HG02840 (cell line): ENCODE results near the gene FRMD4A.
"Not testable (repeated sequence)": the region's sequence is repeated elsewhere in the genome, so short reads cannot be mapped to it uniquely, and the experiment has no call there.

Experiments used
- ATAC-seq: cut with Tn5 transposase; IDR thresholded peaks from one replicate; pipeline ENCODE4 v1.9.1; 2021; ENCODE audit warnings: mild to moderate bottlenecking, moderate library complexity, moderate number of reproducible peaks; ENCODE audit not compliant: unreplicated experiment, low FRiP score

The FRMD4A gene

DNA sequence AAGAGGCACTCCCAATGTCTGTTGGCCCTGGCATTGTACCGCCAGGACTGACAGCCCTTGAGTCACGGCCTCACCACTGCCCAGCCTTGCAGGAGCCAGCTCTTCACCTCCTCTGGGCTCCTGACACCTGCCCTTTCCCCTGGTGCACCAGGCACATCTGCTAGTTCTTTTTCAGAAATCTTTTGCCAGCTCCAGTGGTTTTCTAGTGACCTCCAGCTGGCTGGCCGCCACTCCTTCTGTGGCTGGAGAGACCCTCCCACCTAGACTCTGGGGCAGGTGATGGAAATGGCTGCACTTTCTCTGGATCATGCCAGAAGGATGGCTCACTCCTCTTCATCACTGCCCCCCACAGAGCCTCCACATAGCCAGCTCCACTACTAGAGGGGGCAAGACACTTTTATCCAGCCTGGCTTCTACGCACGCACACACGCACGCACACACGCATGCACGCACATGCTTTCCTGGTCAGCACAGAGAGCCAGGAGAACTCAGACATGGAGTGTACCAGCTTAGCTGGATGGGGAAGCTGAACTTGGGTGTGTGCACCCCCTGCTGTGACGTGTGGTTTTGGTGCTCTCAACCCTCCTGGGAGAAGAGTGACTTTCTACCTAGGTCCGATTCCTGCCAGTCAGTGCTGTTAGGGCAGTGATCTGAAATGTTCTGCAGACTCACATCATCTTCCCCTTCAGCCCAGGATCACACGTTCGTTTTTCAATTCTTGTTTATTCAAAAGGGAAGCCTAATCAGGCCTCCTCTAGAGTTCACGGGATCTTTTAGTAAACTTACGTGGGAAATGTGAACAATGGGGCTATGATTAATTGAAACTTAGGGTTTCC, 522.0 kb downstream of the FRMD4A start:
- no peak for ATAC-seq

DNA sequence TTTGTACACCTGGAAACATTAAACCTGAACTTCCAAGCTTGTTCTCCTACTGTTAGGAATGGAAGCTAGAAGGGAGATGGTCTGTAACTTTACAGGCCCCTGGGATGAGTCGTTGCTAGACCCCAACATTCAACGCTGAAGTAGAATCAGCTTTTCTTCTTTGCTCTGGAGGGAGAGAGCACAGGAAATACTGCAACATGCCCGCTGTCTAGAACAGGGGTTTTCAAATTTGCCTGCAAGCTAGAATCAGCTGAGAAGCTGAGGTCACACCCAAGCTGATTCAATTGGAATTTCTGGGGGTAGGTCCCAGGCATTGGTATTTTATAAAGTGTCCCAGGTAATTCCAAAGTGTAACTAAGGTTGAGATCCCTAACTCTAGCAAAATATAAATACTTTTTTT, 524.3 kb downstream of the FRMD4A start:
- ATAC-seq: no peak

DNA sequence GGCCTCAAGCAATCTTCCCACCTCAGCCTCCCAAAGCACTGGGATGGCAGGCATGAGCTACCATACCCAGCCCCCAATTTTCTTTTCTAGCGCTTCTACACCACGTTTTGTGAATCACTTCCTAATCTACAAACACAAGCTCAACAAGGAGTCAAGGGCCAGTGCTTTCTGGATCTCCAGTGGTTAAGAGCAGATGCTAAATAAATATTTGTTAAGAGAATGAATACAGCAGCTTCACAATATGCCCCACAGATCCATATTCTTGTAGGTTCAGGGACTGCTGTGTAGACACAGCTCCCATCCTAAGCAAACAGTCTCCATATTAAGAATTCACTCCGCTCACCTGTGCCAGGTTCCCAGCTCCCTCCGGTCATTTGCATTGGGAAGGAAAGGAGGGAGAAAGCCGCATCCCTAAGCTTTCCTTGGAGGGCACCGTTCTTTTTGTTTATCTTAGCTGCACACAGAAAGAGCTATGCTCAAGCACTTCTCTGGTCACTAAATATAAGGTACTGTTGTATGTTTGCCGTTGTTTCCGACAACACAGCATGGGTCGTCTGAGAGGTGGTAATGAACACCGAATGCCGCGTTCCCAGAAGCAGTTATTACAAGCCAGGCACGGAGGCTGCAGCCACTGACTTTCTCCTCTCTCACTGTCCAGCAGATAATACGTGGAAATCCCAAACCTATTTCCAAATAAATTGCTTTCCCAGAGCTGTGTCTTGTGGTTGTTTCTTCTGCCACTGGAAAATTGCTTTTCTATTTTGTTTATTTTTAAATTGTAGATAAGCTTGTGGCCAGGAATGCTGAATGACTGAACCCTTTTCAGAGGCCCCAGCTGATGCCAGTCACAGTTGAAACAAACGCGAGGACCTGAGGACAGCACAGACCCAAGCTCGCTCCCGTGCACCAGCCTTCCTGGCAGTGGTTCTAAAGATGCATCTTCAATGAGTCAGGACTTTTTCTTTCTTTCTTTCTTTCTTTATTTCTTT, 526.9 kb downstream of the FRMD4A start:
- no peak for ATAC-seq

DNA sequence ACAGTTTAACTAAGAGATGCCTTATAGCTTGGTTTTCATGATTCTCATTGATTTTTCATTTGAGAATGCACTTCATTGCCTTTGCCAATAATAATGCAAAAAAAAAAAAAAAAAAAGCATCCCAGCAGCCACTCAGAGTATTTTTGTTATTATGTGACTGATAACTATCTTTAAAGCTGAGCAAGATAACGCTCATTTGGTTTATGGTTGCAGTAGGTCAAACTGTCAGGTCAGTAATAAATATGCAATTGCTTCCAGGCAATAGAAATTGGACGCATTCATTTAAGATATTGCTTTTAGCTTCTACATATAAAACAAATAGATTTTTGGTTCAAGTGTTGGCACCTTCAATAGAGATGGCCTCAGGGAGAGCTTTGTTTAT, 528.8 kb downstream of the FRMD4A start:
- no peak for ATAC-seq

DNA sequence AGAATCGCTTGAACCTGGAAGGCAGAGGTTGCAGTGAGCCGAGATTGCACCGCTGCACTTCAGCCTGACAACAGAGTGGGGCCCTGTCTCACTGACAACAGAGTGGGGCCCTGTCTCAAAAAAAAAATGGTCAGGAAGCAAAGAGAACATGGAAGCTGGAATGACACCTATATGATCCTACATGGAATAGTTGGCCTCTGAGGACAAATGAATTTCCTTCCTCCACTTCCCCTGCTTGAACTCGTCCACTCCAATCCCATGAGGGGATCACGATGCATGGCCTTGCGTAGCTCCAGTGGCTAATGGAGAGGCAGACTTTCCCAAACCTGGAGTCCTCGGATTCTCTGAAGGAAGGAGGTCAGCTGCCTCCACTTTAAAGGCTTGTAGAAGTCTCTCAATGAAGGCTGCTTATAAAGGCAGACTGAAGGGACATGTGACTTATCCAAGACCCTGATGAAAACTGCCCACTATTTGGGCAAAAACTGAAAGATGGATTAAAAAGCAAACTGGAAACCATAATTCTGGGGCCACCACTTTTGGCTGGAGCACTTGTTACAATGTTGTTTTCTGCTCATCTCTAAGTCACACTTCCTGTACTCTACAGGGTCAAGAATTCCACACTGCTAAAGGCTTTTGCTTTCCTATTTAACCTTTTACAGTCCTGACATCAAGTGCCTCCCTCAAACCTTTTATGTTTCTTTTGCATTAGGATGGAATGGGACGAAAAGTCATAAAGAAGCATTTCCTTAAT, 529.4 kb downstream of the FRMD4A start:
- ATAC-seq: no peak

DNA sequence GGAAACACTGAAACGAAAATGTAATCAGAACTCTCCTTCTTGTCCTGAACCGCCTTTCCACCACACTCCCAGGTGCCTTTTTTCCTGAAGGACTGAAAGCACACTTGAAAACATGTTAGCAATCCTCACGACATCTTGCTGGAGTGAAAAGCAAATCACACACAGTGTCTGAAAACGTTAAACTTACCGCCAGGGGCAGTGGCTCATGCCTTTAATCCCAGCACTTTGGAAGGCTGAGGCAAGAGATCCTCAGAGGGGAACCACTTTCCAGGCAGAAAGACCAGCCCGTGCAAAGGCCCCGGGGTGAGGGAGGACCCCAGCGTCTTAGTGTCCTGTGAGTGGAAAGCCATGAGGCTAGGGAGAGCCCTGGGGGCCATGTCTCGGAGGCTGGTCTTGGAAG, 533.6 kb downstream of the FRMD4A start:
- no peak for ATAC-seq

DNA sequence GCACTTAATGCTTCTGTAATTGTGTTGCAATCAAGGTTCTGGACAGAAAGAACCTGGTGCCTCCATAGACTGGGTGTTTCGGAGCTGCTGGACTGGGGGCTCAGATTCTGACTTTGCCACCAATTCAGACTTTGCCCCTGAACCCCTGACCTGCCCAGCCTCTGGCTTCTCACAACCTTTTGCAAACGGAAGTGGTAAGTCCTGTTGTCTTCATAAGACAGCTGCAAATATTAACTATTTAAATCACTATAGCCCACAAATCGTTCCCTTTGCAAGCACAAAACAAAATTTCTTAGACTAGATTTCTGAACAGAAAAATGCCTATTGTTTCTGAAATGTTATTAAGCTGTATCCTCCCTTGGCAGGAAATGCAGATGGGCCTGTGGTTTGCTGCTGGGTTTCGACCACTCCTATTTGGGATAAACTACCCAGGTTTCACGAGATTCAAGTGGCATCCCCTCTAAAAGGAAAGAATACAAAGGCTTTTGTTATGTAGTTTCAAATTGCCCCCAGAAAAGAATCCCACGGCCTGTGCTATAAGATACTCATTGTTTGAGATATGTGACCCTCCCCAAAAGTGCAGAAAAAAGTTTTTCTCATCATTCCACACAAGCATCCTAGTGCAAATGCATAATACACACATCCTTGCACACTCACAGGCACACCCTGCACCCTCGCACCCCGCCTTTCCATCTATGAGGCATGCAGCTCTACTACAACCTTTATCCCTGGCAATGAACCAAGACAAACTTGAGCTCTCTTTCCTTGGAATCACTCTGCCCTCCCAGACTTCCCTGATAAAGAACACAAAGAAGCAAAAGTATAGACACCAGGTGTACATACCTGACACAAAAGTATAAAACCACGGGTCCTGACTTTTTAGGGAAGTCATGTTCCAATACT, 534.8 kb downstream of the FRMD4A start:
- no peak for ATAC-seq

DNA sequence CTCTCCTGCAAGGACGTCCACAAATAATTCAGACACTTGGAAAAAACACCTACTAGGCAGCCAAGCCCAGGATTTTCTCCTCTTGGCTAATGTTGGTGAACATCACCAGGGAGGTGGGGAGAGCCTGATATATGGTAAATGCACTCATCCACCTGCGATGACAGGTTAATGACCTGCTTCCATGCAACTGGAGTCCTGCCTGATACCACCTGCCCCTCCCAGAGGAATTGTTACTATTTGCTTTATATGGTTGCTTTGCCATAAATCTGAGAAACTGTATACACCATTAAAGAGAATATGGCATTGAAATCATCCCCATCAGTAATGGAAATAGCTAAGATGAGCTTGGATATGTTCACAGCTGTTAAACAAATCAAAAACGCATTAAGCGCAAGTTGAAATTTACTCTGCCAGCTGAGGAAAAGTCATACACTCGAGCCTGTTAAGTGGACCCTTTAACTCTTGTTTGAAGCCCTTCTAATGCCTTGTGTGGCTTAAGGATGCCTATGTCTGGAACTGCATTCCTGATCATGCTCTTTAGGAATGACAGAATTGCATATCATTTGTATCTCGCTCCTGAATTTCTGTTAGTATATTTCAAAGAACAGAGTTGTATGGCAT, 535.6 kb downstream of the FRMD4A start:
- no peak for ATAC-seq

DNA sequence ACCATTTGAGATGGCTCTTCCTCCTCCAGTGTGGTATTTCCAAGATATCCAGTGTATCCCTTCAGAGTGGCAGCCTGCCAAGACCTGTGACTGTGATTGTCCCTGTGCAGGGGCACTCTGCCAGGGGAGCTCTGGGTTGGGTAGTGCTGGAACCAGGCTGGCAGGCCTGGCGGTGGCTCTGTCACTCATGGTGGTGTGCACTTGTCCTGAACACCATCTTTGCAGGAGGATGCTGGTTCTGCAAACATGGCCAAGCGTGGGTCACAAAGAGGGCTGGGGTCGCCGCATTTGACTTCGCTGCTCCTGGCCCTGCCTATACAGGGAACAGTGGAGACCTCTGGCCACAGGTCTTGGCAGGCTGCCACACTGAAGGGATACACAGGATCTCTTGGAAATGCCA, 538.7 kb downstream of the FRMD4A start:
- ATAC-seq: no peak

DNA sequence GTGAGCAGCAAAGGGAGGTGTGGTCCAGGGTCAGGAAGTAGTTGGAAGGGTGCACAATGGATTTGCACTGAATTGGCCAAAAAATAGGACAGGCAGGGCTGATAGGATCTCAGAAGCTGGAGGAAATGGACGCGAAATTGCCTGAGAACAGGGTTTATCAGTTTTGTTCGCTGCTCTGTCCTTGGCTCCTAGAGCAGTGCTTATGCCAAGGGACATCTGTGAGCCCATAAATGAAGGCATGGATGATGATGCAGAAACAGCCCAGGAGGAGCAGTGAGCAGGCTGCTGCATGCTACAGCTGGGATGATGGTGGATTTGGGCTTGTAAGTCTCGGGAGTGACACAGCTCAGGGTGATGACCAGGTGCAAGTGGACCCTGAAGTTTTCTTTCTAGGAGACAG, 539.2 kb downstream of the FRMD4A start:
- ATAC-seq: no peak

DNA sequence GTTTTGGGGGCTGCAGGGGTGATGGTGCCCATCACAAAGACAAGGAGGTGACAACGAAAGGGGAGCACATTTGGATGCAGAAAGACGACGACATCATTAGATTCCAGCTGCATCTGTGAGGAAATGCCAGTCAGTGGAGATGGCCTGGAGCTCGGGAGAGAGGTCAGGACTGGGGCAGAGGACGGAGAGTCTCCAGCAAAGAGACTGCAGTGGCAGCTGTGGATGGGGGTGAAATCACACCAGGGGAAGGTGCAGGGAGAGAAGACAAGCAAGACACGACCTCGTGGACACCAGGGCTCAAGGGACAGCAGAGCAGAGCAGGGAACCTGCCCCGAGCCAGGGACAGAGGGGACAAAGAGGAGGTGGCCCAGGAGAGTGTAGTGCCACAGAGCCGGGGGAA, 540.5 kb downstream of the FRMD4A start:
- no peak for ATAC-seq

DNA sequence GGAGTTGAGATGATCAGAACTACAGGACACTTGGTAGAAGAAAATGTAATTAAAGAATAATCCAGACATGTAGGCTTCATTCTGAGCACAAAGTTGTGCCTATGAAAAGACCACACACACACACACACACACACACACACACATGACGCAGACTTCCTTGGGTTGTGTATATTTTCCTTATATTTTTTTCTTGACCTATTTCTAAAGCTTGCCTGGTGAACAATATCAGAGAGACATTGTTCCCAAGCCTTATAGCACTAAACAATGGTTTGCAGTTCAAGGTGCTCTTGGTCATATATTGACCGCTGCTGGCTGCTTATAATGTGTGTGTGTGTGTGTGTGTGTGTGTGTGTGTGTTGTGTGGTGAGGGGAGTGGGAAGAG, 541.3 kb downstream of the FRMD4A start:
- ATAC-seq: no peak

DNA sequence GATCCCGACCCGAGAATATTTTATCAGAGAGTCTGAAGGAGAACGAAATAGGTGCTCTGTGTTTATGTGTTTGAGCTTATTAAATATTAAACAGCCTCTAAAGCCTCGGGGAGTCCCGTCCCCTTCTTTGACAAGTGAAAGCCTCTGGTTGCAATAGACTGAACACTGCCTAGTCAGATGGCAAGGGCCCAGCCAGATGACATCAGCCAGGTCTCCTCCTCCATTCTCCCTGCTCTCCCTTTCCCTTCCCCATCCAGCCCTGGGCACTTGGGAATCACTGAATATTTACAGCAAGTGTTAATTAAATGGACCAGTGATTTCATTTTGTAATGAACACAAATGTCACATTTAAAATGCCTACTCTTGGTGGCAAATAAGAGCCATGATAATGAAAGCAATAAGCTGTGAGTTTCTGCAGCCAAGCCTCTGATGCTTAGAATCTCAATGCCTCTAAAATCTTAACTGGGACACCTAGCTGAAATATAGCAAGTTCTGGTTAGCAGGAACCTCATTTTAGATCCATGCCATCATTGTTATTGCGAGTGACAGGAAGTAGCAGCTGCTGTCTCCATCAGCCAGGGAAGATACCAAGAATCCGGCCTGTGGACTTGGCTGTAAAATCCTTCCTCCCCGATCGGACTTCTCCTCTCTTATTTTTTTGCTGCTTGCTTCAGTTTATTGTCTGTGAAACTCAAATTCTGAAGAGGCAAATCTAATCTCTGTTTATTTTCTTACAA, 541.8 kb downstream of the FRMD4A start:
- no peak for ATAC-seq

DNA sequence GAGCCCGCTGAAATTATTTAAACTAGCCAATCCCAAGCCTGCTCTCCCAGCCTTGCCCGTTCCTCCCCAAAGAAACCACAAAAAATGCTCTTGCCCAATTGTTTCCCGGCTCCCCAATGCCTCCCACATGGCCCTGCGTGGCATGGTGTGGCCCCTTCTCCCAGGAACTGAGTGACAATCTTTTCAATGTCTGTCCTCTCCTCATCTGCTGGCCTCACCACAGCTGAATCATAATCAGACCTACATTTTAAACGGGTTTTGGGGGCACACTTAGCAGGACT, 542.5 kb downstream of the FRMD4A start:
- ATAC-seq: no peak

DNA sequence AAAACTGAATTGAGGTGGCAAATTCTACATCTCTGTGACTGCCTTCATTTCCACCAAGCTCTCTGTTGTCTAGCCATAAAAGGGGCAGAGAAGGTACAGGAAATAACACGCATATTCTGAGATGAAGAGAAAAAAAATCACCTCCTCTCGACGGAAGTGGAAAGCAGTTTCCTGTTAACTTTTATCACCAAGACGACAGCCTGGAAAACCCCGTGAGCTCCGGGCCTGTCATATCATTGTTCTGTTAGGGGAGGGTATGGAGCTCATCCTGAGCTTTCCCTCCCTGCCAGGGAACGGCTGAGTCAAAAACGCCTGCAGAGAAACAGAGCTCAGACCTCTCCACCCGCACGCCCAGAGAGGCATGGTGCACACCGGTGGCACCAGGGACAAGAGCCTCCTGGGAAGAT, 543.7 kb downstream of the FRMD4A start:
- ATAC-seq: peak; percentile 69

DNA sequence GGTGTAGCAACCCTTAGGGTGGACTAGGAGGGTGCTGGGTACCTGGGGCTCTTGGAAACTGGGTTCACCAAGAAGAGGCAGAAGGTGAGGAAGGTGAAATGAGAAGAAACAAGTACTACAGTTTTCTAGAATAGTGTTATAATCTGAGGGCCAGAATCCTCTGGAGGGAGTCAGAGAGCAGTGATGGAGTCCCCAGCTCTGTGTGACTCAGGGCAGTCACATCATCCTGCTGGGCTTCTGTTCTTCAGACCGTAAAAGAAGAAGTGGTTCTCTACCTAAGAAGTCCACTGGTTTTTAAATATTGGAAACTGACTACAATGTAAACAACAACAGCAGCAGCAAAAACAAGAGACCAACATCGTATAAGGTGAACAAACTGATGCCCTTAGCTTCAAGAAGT, 546.7 kb downstream of the FRMD4A start:
- ATAC-seq: no peak

DNA sequence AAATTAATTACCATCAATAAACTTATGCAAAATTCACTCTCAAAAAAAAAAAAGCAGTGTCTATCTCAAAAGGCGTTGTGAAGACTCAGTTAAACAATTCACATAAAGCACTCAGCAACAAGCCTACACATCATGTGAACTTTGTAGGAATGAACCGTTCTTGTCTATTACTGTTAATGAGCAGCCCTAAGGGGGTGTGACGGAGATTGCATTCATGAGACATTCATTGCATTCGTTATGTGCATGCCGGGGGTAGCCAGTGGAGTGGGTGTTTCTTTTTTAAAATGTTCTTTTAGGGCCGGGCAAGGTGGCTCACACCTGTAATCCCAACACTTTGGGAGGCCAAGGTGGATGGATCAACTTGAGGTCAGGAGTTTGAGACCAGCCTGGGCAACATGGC, 551.0 kb downstream of the FRMD4A start:
- no peak for ATAC-seq

DNA sequence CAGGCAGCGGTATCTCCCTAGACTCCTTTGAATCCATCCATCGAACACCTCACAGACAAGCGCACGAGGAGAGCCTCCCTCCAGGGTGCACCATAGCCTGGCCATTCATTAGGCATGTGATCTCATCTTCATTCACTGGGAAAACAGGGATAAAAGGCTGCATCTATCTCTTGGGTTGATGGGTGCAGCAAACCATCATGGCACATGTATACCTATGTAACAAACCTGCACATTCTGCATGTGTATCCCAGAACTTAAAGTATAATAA, 552.1 kb downstream of the FRMD4A start:
- not testable (repeated sequence) for ATAC-seq

DNA sequence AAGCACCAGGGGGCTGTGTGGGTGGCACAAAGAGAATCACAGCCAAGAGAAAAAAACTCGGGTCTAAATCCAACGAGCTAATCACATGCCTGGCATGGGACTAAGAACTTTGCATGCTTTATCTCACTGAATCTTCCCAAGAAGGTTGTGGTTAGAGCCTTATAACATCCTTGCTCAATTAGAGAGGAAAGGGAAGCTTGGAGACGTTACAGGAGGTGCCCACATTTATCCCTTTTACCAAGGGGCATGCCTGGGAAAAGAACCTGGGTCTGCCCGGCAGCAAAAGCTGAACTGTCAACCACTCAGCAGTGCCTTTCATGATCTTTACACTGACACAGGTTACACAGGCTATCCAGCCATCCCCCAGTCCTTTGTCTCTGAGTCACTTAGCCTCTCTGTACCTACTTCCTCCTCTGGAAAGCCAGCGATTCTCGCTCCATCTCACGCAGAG, 553.8 kb downstream of the FRMD4A start:
- no peak for ATAC-seq
